ENCODE results near the gene SCGB1C1. TPM values are rescaled to one million over a fixed set of nuclear protein-coding genes. Genes with fewer than 3 reads are reported as not detected.

SCGB1C1 gene
- total and polyA plus RNA-seq, 9 of the 15 experiments (the other 6 are each of a cell fraction or from before 2014, with no cell fraction given), result not detected

GRCh38 chr11:200224-201003 lies 7.5 kb downstream of the SCGB1C1 start:
- WGBS (ENCODE audit: insufficient coverage, low coverage, missing lambda C conversion rate), result 79% methylated on average over 10 of the region's 13 CpGs
- Histone ChIP-seq H3K9me3 (replicated peaks; ENCODE audit: control insufficient read depth, insufficient read depth, low read depth, low read length) (no peaks in the 10 kb centered on the region), H3K4me1 (replicated peaks in 1 of 2; ENCODE audit: control insufficient read depth in 2 of 2, insufficient read depth in 2 of 2, low read length in 2 of 2) (peaks cover 14 to 43% of the 10 kb centered on the region in 2 experiments; a peak in 4 of 5 replicates), H3K27me3 (ENCODE audit: control insufficient read depth in 2 of 2, insufficient read depth in 2 of 2, low read length in 2 of 2) (no peaks in the 10 kb centered on the region), H3K36me3 (ENCODE audit: control insufficient read depth, insufficient read depth, low read length) (peaks cover 38% of the 10 kb centered on the region), H3K79me2 (ENCODE audit: control insufficient read depth, insufficient read depth, low read length) (peaks cover 17% of the 10 kb centered on the region), H3K4me3 (no peak overlapping the region), H2AFZ (ENCODE audit: low read depth, low read length) (no peak overlapping the region), H3K4me2 (ENCODE audit: insufficient read depth, low read length) (no peak overlapping the region), H3K9me1 (ENCODE audit: control insufficient read depth, insufficient read depth, low read length) (no peaks in the 10 kb centered on the region), H3K27ac (ENCODE audit: extremely low read depth, low read depth, low read length) (no peak overlapping the region), H4K20me1 (replicated peaks; ENCODE audit: control insufficient read depth, insufficient read depth, low read length) (peaks cover 14% of the 10 kb centered on the region), H3K9ac (ENCODE audit: insufficient read depth in 1 of 2, low read depth in 2 of 2, low read length in 2 of 2) (no peak overlapping the region)
- intact Hi-C loops (cut with micrococcal nuclease), result no loop called here
- ATAC-seq (no peak), DNase-seq (ENCODE audit: extremely low read depth in 1 of 4, low spot score in 3 of 4) (no peak), FAIRE-seq (no peak)
- ChIA-PET CTCF (ENCODE audit: low intra/inter-chr PET ratio) (no interaction called here), POLR2A (interaction anchor here (0.6 kb wide), 1 partner anchor 248 kb away, joined by 3 read pairs; no protein-coding TSS in a partner anchor)
- in situ Hi-C loops (cut with MboI), result no loop called here
- no TSS peak for BruUV-seq (replicated peaks)
- TF ChIP-seq POLR2AphosphoS2 (IDR thresholded peaks at IDR 0.05; ENCODE audit: low read length) (0 out of 2 replicates have a peak, but pooled peaks have one; percentile 26), ZNF583 (CRISPR knock-in tag; IDR thresholded peaks at IDR 0.05) (no peak), TBL1XR1 (IDR thresholded peaks at IDR 0.05; ENCODE audit: low read length in 2 of 2) (no peak), DDX20 (tag; IDR thresholded peaks at IDR 0.05; ENCODE audit: low read depth) (no peak), ZNF584 (CRISPR knock-in tag; IDR thresholded peaks at IDR 0.05; ENCODE audit: low read depth) (no peak), BCLAF1 (IDR thresholded peaks at IDR 0.05; ENCODE audit: borderline replicate concordance in 1 of 2, control insufficient read depth in 1 of 2, low read depth in 2 of 2, low read length in 1 of 2) (no peak), DMBX1 (CRISPR knock-in tag; IDR thresholded peaks at IDR 0.05; ENCODE audit: borderline replicate concordance) (no peak), HDAC2 (IDR thresholded peaks at IDR 0.05) (no peak), ZNF212 (CRISPR knock-in tag; IDR thresholded peaks at IDR 0.05) (no peak)
- TF ChIP-seq, protein P1, sequence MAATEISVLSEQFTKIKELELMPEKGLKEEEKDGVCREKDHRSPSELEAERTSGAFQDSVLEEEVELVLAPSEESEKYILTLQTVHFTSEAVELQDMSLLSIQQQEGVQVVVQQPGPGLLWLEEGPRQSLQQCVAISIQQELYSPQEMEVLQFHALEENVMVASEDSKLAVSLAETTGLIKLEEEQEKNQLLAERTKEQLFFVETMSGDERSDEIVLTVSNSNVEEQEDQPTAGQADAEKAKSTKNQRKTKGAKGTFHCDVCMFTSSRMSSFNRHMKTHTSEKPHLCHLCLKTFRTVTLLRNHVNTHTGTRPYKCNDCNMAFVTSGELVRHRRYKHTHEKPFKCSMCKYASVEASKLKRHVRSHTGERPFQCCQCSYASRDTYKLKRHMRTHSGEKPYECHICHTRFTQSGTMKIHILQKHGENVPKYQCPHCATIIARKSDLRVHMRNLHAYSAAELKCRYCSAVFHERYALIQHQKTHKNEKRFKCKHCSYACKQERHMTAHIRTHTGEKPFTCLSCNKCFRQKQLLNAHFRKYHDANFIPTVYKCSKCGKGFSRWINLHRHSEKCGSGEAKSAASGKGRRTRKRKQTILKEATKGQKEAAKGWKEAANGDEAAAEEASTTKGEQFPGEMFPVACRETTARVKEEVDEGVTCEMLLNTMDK (IDR thresholded peaks at IDR 0.05; ENCODE audit: borderline replicate concordance, insufficient read depth, low read depth, low read length, poor library complexity, severe bottlenecking), result no peak
- TF ChIP-seq, protein P2, sequence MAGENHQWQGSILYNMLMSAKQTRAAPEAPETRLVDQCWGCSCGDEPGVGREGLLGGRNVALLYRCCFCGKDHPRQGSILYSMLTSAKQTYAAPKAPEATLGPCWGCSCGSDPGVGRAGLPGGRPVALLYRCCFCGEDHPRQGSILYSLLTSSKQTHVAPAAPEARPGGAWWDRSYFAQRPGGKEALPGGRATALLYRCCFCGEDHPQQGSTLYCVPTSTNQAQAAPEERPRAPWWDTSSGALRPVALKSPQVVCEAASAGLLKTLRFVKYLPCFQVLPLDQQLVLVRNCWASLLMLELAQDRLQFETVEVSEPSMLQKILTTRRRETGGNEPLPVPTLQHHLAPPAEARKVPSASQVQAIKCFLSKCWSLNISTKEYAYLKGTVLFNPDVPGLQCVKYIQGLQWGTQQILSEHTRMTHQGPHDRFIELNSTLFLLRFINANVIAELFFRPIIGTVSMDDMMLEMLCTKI (IDR thresholded peaks at IDR 0.05; ENCODE audit: partially characterized antibody), result no peak

All from K562 (cell line).